G401 (cell line): Measurements from ENCODE around the gene TTLL6. TPM values are rescaled to one million over a fixed set of nuclear protein-coding genes. Genes with fewer than 3 reads are reported as not detected.
"Not testable (repeated sequence)": the region's sequence is repeated elsewhere in the genome, so short reads cannot be mapped to it uniquely, and the experiment has no call there.

Source experiments
- DNase-seq: peaks from one replicate; pipeline ENCODE4 v3.0.0-alpha.2; 2015; ENCODE audit warnings: low spot score
- in situ Hi-C: cut with HindIII; loops from 2 replicates; pipeline ENCODE4 v1.10.0; 2016; ENCODE audit warnings: low sequenced_read_pairs, mixed read lengths
- total RNA-seq: library from RNA; depleted of rRNA; stranded (reverse); fragments of >200 nt; shearing (Covaris generic); gene quantifications from 2 replicates; pipeline ENCODE4 v1.2.3, GENCODE V29; 2014

Gene TTLL6
- total RNA-seq, 1 experiment from 2014 or later: 9.4 TPM

DNA sequence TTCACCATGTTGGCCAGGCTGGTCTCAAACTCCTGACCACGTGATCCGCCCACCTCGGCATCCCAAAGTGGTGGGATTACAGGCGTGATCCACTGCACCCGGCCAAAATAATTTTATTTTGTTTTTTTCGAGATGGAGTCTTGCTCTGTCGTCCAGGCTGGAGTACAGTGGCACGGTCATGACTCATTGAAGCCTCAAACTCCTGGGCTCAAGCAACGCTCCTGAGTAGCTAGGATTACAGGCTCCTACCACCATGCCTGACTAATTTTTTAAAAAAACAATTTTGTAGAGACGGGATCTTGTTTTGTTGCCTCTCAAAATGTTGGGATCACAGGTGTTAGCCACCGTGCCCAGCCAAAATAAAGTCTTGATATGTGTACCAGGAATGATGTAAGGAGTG is 2.4 kb upstream of the TTLL6 start:
- in situ Hi-C loops: no loop called here
- DNase-seq: no peak

- in situ Hi-C loops: no loop called here
These were observed 1.4 kb upstream of the TTLL6 start for GRCh38 chr17:48818361-48818841.

DNA sequence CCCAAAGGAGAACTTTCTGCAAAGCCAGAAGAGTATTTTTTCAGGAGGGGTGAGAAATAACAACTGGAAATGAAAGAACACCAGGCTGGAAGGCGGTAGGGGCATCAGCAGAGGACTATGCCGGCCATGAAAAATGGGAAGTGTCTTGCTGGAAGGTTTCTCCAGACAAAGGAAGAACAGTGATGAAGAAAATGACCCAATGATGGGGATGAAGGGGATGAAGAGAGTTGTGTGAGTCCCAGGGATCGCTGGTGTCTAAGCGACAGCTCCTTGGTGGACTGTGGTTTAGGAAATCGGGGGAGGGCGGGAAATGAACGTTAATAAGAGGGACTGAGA is 623 bp downstream of the TTLL6 start:
- in situ Hi-C loops: no loop called here
- no peak for DNase-seq

More at GRCh38 chr17:48818361-48818841, 1.4 kb upstream of the TTLL6 start:
- DNase-seq: no peak

- DNase-seq: no peak
- in situ Hi-C loops: no loop called here
These were observed 1.7 kb downstream of the TTLL6 start for GRCh38 chr17:48815311-48815710.

DNA sequence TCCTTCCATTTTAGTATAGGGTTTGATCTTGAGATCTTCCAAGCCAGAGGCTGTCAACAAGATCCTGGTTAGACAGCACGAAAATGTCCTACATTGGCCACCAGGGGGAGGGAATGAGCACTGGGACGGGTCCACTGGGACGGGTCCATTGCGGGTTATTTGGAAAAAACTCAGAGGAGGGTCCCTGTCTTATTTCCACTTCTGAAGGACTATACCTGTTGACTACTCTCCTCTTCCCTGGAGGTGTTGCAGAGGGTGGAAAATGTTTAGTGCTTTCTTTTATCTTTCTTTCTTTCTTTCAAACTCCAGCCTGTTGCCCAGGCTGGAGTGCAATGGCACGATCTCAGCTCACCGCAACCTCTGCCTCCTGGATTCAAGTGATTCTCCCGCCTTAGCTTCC is 2.5 kb downstream of the TTLL6 start:
- in situ Hi-C loops: no loop called here
- peak; percentile 37 for DNase-seq

GRCh38 chr17:48812001-48812400 is 5.0 kb downstream of the TTLL6 start:
- in situ Hi-C loops: no loop called here
- DNase-seq: no peak

DNA sequence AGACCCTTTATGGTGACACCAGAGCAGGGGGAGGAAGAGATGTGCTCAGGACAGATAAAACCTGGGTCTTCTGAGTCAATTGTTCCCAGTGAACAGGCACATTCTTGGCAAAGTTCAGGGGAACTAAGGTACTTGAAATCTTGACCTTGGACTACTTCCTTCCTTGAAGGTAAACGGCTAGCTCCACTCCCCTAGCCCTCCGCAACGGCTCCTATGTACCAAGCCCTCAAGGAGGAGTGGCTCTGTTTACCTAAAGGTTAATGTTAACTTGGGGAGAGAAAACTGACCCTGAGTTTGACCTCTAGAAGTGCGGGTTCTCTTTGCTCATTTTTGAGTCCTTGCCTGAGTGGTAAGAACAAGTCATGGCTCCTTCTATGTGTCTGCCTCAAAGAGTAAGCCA is 7.8 kb downstream of the TTLL6 start:
- in situ Hi-C loops: no loop called here
- no peak for DNase-seq

- in situ Hi-C loops: loop anchor here (5.0 kb wide), 1 partner anchor 53 kb away; no protein-coding TSS in a partner anchor
- DNase-seq: peak; percentile 49
These were observed 12.1 kb downstream of the TTLL6 start for GRCh38 chr17:48804936-48805411.

DNA sequence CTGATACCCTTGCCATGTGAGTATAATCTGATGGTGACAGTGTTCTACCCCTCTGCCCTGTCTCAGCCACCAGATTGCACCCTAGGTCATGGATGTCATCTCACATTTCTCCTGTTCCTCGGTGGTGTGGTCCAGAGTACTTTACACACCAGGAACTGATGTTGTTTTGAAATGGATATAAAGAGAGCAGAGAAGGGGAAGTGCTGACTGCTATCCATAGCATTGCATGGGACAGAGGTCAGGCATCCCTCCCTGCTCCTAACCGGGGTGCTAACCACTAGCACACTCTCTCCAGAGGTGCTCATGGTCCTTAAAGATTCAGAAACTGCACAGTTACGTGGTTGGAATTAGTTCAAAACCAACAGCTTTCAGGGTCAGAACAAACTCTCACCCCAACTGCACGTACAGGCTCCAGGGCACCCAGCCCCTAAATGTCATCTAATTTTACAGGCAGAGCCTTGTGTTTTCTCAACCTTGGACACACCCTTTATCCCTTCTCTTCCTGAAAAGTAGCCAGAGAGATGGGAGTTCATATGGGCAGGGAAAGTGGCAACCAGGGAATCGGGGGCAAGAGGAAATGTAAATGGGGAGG is 16.3 kb downstream of the TTLL6 start:
- in situ Hi-C loops: loop anchor here (5.0 kb wide), 1 partner anchor 48 kb away; no protein-coding TSS in a partner anchor
- DNase-seq: no peak

- in situ Hi-C loops: no loop called here
These were observed 17.8 kb downstream of the TTLL6 start for GRCh38 chr17:48799069-48799723.

DNA sequence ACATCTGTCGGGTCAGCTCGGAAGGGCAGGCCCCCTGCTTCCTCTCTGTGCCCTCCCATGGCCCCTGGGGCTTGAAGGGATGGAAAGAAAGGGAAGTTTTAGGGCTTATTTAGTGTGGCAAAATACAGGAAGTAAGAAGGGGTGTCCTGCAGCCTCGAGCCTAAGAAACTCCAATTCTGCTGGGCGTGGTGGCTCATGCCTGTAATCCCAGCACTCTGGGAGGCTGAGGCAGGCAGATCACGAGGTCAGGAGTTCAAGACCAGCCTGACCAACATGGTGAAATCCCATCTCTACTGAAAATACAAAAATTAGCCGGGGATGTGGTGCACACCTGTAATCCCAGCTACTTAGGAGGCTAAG is 20.9 kb downstream of the TTLL6 start:
- DNase-seq, in situ Hi-C loops: not testable (repeated sequence)

More at GRCh38 chr17:48799069-48799723, 17.8 kb downstream of the TTLL6 start:
- no peak for DNase-seq

DNA sequence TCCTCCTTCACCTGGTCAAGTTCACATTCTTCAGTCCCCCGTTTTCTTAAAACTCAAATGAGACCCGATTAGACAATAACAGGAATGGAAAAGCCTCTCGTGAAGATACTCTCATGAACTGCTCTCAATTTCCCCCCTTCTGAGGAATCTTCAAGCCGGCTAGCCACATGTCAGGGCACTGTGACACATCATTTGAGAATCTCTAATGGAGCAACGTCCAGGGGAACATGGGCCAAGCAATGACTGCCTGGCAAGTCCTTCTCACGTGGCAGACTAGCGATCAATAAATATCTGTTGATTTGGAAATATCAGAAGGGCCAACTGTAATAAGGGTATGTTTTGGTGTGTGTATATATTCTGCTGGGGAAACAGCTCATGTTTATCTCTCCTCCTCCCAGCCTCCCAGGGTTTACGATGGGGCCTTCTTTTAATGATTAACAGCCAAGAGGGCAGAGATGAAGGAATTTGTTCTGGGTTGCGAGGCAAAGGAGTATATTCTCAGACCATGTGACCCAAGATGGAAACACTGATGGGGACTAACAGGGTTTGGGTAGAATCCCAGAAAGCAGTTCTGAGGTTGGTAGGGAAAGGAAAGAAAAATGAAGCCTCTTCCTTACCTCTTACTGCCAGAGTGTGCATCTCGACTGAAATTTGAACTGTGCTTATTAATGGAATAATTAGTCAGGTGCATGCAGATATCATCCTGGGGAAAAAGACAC is 21.4 kb downstream of the TTLL6 start:
- no peak for DNase-seq
- in situ Hi-C loops: no loop called here

DNA sequence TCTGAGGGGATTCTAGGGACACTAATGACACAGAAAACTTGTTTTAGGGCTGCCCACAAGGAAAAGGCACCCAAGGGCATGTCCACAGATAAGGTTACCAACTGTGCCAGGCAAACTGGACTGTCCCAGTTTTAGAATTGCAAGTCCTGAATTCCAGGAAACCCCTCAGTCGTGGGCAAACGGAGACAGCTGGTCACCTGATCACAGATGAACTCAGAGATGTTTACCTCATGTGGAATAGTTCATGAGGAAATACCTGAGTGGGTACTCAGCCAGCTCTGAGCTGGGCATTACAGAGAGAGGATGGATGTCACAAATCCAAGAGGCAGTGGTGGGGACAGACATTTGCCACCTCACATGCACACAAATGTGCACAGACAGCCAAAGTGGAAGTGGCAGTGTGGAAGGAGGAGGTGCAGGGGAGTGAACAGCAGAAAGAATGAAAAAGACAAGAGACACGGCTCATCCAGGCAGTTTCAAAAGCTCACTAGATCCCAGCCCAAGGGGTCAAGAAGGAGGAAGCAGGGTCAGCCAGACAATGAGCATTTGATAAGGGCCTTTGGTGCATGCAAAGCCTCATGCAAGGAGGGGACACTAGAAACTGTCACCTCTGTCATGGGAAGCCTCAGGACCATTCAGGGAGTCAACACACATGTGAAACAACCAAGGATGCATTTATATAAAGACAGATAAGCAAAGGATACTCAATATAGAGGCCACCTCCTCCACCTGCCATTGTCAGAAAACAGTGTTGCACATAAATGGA is 24.8 kb downstream of the TTLL6 start:
- in situ Hi-C loops: no loop called here
- DNase-seq: no peak

DNA sequence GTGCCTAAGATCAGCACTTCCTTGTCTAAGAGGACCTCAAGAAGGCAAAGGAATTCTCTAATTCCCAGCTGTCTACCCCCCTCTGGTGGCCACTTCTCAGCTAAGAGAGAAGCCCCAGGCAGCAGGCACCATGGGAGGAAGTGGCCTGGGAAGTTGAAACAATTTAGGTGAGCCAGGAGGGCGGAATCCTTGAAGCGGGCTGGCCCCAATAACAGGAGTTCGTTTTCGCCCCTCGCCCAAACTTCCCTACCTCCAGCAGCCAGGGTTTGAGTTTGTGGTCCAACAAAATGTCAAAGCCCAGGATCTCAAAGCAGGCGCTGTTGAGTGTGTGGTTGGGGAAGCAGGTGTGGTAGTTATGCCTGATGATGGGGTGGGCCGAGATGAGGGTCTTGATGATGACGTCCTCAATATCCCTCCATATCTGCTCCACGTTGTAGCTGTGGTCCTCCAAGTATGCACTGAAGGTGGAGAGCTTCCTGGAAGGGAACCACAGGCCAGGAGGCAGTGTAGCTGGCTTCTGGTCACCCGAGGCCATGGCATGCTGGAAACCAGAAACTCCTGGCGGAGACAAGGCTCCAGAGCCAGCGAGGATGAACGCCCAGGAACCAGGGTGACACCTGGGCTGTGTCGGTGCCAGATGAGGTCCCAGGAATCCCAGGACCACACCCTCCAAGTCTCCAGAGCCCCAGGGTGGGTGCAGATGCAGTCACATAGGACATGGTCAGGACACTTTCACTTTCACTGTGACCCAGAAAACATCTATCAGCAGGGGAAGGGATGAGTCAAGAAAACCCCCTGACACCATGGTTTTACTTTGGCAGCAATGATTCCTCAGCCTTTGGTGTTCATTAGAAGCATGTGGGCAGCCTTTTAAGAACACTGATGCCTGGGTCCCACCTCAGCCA is 25.6 kb downstream of the TTLL6 start:
- peak; percentile 63 for DNase-seq
- in situ Hi-C loops: no loop called here

DNA sequence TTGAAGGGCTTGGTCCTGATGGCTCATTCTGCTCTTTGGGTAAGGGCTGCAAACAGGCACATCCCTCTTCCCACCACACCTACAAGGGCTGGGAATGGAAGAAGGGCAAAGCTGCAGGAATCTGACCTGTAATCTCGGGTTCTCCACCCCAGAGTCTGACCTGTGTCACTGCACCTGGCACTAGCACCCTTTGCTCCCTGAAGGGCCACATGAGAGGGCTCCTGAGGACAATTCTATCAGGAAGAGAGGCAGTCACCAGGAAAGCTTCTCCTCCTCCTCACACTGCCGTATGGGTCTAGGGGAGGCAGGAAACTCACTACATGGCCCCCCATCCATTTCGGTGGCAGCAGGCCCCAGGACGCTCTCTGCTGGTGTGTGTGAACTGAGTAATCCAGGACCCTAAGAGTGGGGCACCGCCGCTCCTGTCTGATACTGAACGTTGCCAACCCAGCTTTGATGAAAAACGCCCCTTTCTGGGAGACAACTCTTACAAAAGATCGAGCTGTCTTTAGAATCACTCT is 26.4 kb downstream of the TTLL6 start:
- in situ Hi-C loops: no loop called here
- DNase-seq: no peak

GRCh38 chr17:48787828-48788227 is 29.2 kb downstream of the TTLL6 start:
- in situ Hi-C loops: no loop called here
- DNase-seq: no peak

- DNase-seq: no peak
- in situ Hi-C loops: no loop called here
These were observed 37.6 kb downstream of the TTLL6 start for GRCh38 chr17:48779421-48779820.

- in situ Hi-C loops: no loop called here
- DNase-seq: no peak
These were observed 40.4 kb downstream of the TTLL6 start for GRCh38 chr17:48776602-48777001.
